ENCODE measurements around the gene HTT. TPM values are rescaled to one million over a fixed set of nuclear protein-coding genes. Genes with fewer than 3 reads are reported as not detected.

HTT gene
- total RNA-seq, 2 donors from 2014 or later: 56.3 to 89.5 TPM

DNA sequence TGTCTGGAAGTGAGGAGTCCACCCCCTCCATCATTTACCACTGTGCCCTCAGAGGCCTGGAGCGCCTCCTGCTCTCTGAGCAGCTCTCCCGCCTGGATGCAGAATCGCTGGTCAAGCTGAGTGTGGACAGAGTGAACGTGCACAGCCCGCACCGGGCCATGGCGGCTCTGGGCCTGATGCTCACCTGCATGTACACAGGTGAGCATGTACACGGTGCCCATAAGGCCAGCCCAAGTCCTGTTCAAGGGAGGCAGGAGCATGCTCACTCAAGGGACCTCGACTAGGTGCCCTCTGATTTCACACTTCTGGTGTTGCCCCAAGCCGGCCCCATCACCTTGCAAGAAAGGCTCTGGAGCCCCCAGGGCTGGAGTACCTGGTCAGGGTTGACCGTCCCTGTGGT lies 161.1 kb downstream of the HTT start:
- no peak overlapping the region for H3K4me3 ChIP-seq
- DNase-seq (ENCODE audit: low spot score) (no peak), ATAC-seq (ENCODE audit: insufficient number of reproducible peaks, low FRiP score, low read depth) (no peak)
- TF ChIP-seq CTCF (IDR thresholded peaks at IDR 0.05): no peak
- H3K36me3 ChIP-seq: peaks cover 85% of the 10 kb centered on the region
- no peaks in the 10 kb centered on the region for H3K27me3 ChIP-seq (replicated peaks; ENCODE audit: insufficient read depth)
- no peak overlapping the region for H3K27ac ChIP-seq
- H3K9me3 ChIP-seq: no peaks in the 10 kb centered on the region
- H3K4me1 ChIP-seq (ENCODE audit: control insufficient read depth in 1 of 2, low read depth in 2 of 2): no peaks in the 10 kb centered on the region

DNA sequence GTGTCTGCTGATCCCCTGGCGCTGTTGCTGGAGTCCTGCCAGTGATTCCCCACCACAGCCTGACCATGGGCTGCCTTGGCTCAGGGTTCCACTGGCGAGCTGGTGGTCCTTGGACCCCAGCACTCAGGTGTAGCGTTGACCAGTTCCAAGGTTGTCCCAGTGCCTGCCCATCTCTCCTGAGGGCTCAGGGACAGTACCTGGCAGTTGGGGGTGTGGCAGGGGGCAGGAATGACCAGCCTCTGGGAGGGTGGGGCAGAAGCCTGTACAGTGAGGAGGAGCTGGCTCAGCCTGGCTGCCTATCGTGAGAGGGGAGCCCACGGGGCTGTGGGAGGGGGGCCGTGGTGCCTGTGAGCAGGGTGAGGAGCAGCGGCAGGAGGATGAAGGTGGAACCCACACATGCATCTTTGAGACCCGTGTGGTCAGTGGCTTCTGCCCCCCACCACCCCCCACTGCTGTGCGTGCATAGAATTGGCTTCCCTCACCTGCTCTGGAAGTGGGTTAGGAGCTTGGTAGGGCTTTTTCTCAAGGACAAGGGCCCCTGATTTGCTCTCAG lies 161.9 kb downstream of the HTT start:
- Histone ChIP-seq H3K36me3 (peaks cover 77% of the 10 kb centered on the region), H3K9me3 (no peaks in the 10 kb centered on the region), H3K27me3 (replicated peaks; ENCODE audit: insufficient read depth) (no peaks in the 10 kb centered on the region), H3K27ac (no peak overlapping the region), H3K4me1 (ENCODE audit: control insufficient read depth in 1 of 2, low read depth in 2 of 2) (peaks cover 0 to 4% of the 10 kb centered on the region in 2 donors), H3K4me3 (no peak overlapping the region)
- no peak for TF ChIP-seq CTCF (IDR thresholded peaks at IDR 0.05)
- ATAC-seq (ENCODE audit: insufficient number of reproducible peaks, low FRiP score, low read depth) (no peak), DNase-seq (ENCODE audit: low spot score) (no peak)

GRCh38 chr4:3237266-3237665 lies 162.8 kb downstream of the HTT start:
- no peaks in the 10 kb centered on the region for H3K9me3 ChIP-seq
- no peak for TF ChIP-seq CTCF (IDR thresholded peaks at IDR 0.05)
- H3K4me3 ChIP-seq: no peak overlapping the region
- peaks cover 0 to 8% of the 10 kb centered on the region in 2 donors for H3K4me1 ChIP-seq (ENCODE audit: control insufficient read depth in 1 of 2, low read depth in 2 of 2)
- no peak for ATAC-seq (ENCODE audit: insufficient number of reproducible peaks, low FRiP score, low read depth)
- no peak for DNase-seq (ENCODE audit: low spot score)
- no peak overlapping the region for H3K27ac ChIP-seq
- H3K27me3 ChIP-seq (replicated peaks; ENCODE audit: insufficient read depth): no peaks in the 10 kb centered on the region
- peaks cover 68% of the 10 kb centered on the region for H3K36me3 ChIP-seq

DNA sequence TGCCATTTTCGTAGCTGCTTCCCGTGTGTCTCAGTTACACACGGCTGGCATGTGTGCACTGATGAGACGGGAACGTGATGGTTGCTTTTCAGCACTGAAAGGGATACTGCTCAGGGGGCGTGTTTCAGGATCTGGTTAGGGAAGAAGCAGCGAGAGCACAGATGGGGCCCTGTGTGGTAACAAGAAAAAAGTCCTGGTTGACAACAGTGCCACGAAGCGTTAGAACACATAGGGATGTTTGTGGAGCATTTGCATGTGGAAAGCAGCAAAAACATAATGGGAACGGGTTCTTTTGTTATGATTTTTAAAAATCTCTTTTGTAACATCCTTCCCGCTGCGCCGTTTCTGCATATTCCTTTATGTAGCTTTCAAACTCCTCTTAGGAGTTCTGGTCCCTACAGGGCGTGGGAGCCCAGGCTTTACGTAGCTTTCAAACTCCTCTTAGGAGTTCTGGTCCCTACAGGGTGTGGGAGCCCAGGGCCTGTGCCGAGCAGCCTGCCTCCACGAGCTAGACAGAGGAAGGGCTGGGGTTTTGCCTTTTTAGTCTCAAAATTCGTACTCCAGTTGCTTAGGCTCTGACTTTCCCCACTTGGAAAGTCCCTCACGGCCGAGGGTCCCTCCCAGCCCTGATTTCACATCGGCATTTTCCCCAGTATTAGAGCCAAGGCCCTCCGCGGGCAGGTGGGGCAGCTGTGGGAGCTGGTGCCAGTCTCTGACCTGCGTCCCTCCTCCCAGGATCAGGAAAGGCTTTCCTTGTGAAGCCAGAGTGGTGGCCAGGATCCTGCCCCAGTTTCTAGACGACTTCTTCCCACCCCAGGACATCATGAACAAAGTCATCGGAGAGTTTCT lies 163.5 kb downstream of the HTT start:
- ATAC-seq (ENCODE audit: insufficient number of reproducible peaks, low FRiP score, low read depth) (no peak), DNase-seq (ENCODE audit: low spot score) (no peak)
- peaks cover 63% of the 10 kb centered on the region for H3K36me3 ChIP-seq
- no peaks in the 10 kb centered on the region for H3K9me3 ChIP-seq
- H3K4me1 ChIP-seq (ENCODE audit: control insufficient read depth in 1 of 2, low read depth in 2 of 2): peaks cover 0 to 8% of the 10 kb centered on the region in 2 donors
- TF ChIP-seq CTCF (IDR thresholded peaks at IDR 0.05): no peak
- H3K27ac ChIP-seq: no peak overlapping the region
- no peak overlapping the region for H3K4me3 ChIP-seq
- no peaks in the 10 kb centered on the region for H3K27me3 ChIP-seq (replicated peaks; ENCODE audit: insufficient read depth)

- no peak for DNase-seq (ENCODE audit: low spot score)
- Histone ChIP-seq H3K4me1 (ENCODE audit: control insufficient read depth in 1 of 2, low read depth in 2 of 2) (peaks cover 0 to 8% of the 10 kb centered on the region in 2 donors), H3K4me3 (no peak overlapping the region), H3K27me3 (replicated peaks; ENCODE audit: insufficient read depth) (no peaks in the 10 kb centered on the region), H3K36me3 (peaks cover 55% of the 10 kb centered on the region), H3K27ac (no peak overlapping the region), H3K9me3 (no peaks in the 10 kb centered on the region)
- no peak for ATAC-seq (ENCODE audit: insufficient number of reproducible peaks, low FRiP score, low read depth)
- TF ChIP-seq CTCF (IDR thresholded peaks at IDR 0.05): no peak
Measured at GRCh38 chr4:3238721-3239120, 164.2 kb downstream of the HTT start.

All from thoracic aorta (tissue), 2 donors.